Left forelimb (tissue), 1 donor: ENCODE measurements around the gene ADCY2.
"Not testable (repeated sequence)": the region's sequence is repeated elsewhere in the genome, so short reads cannot be mapped to it uniquely, and the experiment has no call there.

Source experiments
- DNase-seq: peaks from one replicate; pipeline ENCODE4 v3.0.0-alpha.2; 2018; ENCODE audit warnings: low spot score

Gene ADCY2

DNA sequence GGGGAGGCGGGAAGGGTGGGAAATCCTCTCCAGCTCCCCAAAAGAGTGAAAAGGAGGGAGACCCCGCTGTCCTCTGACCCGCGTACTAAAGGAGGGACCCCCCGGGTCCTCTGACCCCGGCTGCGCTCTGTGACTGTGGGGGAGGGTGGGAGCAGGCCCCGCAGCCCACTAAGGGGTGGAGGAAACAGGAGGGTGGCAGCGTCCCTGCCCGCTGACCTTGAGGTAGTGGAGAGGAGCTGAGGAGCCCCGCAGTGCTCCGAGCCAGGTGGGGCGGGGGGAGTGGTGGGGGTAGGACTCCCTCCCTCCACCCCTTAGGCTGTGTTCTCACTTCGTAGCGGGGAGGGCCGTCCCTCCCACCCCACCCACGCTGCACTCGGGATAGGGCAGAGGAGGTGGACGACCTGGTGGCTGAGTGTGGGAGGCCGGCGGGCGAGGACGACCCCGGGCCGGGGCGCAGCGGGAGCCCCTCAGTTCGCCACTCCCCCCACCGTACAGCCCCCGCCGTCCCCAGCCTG, 449 bp upstream of the ADCY2 start:
- DNase-seq = no peak

GRCh38 chr5:7396713-7397454, 946 bp downstream of the ADCY2 start:
- no peak for DNase-seq

- DNase-seq = no peak
Observed at GRCh38 chr5:7397937-7398336, 2.0 kb downstream of the ADCY2 start.

- no peak for DNase-seq
Observed at GRCh38 chr5:7398596-7399280, 2.8 kb downstream of the ADCY2 start.

DNA sequence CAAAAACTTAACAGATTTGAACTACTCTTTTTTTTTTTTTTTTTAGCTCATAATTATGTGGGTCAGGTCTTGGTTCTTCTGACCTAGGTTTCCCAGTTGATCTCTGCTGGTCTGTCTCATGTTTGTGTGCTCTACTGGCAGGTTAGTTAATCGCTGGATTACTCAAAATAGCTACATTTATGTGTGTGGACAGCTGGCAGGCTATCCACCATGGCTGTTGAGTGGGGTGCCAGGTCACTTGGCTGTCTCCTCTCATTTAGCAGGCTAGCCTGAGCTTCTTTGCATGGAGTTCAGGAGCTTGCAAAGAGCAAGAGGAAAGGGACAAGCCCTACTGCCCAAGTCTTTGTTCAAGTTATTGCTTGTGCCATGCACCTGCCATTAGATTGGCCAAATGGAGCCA, 9.3 kb downstream of the ADCY2 start:
- no peak for DNase-seq

DNA sequence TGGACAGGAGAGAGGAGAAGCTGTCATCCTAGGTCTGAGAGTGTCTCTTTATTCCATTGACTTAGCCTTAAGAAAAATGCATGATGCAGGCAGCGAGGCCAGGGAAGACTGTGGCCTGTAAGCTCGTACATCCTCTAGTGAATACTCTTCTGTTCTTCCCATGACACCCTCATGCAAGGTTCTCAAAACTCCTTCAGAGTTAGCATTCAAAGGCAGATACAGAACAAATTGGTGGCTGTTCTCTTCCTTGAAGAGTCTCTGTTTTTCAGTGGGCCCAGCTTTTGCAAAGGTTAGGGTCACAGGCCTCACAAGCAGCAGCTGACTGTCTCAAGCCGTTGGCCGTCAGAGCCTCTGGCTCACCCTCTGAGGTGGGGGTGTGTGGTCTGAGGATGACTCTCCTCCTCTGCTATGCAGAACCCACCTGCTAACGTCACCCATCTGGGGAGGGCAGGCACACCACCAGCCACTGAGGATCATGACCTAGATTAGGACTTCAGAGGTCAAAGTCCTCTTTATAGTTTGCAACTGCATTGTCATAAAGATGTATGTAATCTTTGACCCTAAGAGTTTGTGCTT, 15.1 kb downstream of the ADCY2 start:
- DNase-seq = no peak

- DNase-seq = no peak
Observed at GRCh38 chr5:7412409-7412808, 16.5 kb downstream of the ADCY2 start.

DNA sequence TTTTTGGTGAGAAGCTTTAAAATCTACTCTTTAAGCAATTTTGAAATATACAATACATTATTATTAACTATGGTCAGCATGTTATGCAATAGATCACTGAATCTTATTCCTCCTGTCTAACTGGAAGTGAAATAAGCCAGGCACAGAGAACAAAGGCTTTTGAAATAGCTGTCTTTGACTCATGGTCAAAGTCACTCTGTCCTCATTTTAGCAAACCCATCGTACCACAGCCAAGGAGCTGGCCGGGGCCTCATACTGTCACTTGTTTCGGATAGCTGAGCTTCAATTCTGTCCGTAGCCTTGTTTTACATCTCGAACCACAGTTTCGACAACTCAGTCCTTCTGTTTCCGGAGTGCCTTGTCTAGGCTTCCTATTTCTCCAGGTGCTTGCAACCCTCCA, 19.2 kb downstream of the ADCY2 start:
- DNase-seq = no peak

DNA sequence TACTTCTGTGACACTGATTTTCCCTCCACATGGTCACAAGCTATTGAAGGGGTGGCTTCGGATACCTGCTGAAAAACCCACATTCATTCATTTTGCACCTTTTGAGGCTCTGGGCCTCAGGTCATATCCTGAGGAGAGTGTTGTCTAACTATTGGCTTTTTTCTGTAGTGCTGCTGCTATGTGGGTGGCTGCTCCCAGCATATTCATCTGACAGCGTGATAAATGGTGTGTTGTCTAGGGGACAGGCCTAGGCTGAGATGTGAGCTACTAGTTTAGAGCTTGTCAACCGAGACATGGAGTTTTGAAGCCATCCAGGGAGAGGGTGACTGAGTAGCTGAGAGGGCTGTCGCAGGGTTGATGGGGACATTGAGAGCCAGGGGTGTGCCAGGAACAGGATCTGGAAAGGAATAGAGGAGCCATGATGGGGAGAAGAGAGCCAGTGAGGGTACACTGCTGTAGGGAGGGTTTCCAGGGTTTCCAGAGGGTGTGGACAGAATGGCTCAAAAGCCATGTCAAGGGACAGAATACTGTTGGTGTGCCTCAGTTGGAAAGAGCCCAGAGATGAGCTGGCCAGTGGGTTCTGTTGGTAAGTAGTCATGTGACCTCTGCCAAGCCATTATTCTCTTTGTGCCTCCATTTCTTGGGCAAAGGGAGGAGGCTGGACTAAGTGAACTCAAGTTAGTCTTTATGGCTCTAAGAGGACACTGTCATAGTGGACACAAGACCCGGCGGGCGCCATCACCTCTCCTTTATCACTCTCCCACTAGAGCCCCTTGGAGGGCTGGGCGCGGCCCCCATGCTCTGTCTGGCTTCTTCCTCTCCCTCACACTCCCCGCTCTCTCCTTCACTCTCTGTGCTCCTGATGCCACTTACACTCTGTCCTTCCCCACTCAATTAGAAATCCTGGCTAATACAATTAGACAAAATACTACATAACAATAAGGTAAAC, 19.9 kb downstream of the ADCY2 start:
- no peak for DNase-seq

DNA sequence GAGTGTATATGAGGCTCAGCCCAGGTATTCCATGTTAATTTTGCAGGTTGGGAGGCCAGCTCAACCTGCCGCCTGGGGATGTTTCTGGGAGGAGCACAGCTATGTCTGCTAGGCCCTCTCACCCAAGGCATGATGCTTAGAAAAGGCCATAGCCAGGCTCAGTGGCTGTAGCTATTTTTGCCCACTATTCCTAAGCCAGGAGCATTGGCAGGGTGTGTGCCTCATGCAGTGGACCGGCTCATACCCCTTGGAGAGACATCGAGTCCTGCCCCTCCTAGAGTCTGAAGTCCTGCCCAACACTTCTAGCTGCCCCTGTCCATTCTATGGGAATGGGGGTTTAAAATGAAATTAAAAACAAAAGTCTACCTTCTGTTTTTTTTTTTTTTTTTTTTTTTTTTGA, 22.3 kb downstream of the ADCY2 start:
- DNase-seq = no peak

GRCh38 chr5:7419367-7419766, 23.4 kb downstream of the ADCY2 start:
- no peak for DNase-seq

- no peak for DNase-seq
Observed at GRCh38 chr5:7419846-7420245, 23.9 kb downstream of the ADCY2 start.

DNA sequence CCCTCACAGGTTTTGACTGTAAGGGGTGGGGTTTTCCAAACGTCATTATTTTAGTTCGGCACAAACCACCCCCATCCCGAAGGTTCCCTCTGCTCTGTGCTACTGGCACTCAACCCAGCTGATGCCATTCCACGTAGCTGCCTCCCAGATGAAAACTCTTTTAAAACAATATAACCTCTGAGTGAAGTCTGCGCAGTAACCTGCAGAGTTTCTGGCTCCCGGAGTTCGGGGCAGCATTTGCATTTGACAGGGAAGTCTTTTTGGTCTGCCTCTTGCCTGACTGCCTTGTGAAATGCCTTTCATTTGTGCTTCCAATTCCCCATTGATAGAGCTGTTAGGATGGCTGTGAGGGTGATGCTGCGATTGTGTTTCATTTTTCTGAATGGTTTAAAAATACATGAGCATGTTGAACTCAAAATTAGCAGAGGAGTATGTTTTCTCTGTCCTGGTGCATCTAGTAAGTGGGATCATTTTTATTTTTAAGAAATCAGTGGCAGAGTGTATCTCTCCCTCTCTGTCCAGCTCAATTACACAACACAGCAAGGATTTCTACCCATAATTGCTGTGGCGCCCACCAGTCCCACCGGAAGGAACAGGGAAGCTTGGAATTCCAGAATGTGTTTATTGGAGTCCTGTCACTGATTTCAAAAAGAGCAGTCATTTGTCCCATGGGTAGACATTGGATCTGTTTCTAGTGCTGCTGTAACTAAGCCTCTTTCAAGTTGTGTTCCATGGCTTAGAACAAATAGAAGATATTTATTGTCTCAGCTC, 24.8 kb downstream of the ADCY2 start:
- no peak for DNase-seq

GRCh38 chr5:7422316-7423106, 26.6 kb downstream of the ADCY2 start:
- no peak for DNase-seq

DNA sequence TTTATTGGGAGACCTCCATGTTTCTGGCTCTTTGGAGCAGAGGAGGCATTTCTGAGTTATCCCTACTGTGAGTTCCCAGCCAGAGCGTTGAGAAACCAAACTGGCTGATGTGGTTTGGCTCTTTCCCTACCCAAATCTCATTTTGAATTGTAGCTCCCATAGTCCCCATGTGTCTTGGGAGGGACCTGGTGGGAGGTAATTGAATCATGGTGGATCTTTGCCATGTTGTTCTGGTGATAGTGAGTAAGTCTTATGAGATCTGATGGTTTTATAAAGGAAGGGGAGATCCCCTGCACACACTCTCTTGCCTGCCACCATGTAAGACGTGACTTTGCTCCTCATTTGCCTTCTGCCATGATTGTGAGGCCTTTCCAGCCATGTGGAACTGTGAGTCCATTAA, 27.3 kb downstream of the ADCY2 start:
- not testable (repeated sequence) for DNase-seq

GRCh38 chr5:7425830-7426229, 29.9 kb downstream of the ADCY2 start:
- no peak for DNase-seq

DNA sequence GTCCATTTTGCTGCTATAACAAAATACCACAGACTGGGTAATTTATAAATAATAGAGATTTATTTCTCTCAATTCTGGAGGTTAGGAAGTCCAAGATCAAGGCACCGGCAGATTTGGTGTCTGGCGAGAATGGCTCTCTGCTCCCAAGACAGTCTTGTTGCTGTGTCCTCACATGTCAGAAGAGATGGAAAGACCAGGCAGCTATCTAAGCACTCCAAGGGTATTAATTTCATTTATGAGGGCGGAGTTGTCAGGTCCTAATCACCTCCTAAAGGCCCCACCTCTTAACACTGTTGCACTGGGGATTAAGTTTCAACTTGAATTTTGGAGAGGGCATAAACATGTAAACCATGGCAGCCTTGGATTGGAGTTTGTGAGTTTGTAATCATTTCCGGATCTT, 30.3 kb downstream of the ADCY2 start:
- DNase-seq = no peak

DNA sequence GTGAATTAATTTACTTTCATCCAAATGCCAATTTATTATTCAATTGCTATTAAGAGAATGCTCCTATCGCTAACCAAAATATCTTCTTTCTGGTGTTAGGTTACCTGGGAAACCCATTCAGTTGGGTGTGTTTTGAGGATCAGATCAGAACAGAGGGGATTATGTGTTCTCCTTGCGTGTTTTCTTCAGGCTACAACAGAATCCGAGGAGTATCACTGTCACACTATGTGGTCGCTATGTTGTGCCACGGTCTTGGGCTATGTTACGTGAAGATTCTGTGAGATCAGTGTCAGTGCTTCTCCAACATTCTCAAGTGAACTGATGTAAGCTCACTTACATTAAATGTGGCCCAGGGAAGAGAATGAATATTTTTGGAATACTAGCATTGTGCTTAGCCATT, 39.0 kb downstream of the ADCY2 start:
- no peak for DNase-seq

GRCh38 chr5:7435503-7435902, 39.6 kb downstream of the ADCY2 start:
- DNase-seq = no peak

DNA sequence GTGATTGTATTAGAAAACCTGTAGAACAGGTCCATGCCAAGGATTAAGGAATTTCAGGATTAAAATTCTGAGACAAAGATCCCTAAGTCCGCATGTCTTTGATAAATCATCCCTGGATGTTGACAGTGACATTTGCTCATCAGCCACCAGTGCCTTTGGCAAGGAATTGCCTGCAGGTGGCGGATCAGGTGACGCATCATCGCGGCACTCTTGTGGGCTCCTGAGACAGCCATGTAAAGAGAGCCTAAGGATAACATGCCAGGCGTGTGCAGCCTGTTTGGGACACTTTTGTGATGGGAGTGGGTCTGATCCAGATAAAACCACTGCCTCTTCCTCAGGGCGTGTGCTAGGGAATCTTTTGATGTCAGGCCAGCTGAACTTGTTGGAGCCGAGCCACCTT, 40.6 kb downstream of the ADCY2 start:
- DNase-seq = no peak

DNA sequence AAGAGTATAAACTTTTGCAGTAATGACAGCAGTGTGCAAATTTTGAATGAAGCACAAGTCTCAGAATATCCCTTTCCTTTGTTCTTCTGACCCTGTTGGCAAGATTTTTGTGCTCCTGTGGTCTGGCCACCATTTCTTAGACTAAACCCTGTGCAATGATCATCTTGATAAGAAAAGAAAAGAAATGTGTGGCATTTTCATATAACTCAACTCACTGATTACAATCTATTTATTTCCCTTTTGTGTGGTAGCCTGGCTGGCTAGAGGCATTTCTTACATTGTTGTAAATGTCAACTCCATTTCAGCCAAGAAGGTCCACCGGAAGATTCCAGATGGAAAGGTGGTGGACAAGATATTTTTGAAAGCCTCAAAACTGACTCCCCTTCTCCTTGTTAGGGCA, 41.9 kb downstream of the ADCY2 start:
- DNase-seq = no peak
